ENCODE measurements around the gene TMEM254.

Gene TMEM254

DNA sequence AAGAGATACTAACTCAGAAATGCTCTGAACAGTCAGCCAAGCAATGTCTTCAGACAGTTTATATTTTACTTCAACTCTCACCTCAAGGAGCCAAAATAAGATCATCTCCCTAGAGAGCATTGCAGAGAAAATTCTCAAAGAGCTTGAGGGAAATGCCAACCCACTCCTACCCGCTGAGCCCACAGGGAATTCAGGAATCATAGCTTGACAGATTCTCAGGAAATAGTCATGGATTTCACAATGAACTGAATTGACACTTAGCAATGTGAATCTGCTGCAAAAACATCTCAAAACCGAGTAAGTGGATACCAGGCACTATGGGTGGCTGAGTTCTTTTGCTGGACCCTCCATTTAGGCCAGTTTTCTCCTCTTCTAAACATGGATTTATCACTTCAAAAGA, 44.3 kb downstream of the TMEM254 start:
- H3K9me3 ChIP-seq (ENCODE audit: insufficient read depth, low read length), result no peaks in the 10 kb centered on the region
- no peak overlapping the region for H3K27ac ChIP-seq (ENCODE audit: low read depth, low read length)
- H3K4me2 ChIP-seq (ENCODE audit: low read depth, low read length, poor library complexity, severe bottlenecking), result no peak overlapping the region
- H3K9ac ChIP-seq (ENCODE audit: low read length), result no peak overlapping the region
- H3K36me3 ChIP-seq (ENCODE audit: low read length), result no peaks in the 10 kb centered on the region
- no peaks in the 10 kb centered on the region for H3K27me3 ChIP-seq (ENCODE audit: low read length)
- no peaks in the 10 kb centered on the region for H3K9me2 ChIP-seq (replicated peaks; ENCODE audit: insufficient read depth, low read length)
- TF ChIP-seq, protein P1, sequence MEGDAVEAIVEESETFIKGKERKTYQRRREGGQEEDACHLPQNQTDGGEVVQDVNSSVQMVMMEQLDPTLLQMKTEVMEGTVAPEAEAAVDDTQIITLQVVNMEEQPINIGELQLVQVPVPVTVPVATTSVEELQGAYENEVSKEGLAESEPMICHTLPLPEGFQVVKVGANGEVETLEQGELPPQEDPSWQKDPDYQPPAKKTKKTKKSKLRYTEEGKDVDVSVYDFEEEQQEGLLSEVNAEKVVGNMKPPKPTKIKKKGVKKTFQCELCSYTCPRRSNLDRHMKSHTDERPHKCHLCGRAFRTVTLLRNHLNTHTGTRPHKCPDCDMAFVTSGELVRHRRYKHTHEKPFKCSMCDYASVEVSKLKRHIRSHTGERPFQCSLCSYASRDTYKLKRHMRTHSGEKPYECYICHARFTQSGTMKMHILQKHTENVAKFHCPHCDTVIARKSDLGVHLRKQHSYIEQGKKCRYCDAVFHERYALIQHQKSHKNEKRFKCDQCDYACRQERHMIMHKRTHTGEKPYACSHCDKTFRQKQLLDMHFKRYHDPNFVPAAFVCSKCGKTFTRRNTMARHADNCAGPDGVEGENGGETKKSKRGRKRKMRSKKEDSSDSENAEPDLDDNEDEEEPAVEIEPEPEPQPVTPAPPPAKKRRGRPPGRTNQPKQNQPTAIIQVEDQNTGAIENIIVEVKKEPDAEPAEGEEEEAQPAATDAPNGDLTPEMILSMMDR (IDR thresholded peaks at IDR 0.05; ENCODE audit: insufficient read depth, low read length, poor library complexity, severe bottlenecking), result no peak
- TF ChIP-seq EZH2phosphoT487 (conservative IDR thresholded peaks at IDR 0.05; ENCODE audit: low read length), result no peak
- H2AFZ ChIP-seq (ENCODE audit: low read depth, low read length, severe bottlenecking), result no peak overlapping the region
- H3K4me3 ChIP-seq (ENCODE audit: insufficient read depth, low read length, poor library complexity, severe bottlenecking), result no peak overlapping the region
- H3F3A ChIP-seq (ENCODE audit: insufficient read depth), result no peaks in the 10 kb centered on the region
- no peaks in the 10 kb centered on the region for H3K79me2 ChIP-seq (ENCODE audit: insufficient read depth, low read length)
- no peaks in the 10 kb centered on the region for H4K20me1 ChIP-seq (ENCODE audit: low read depth, low read length)

GRCh38 chr10:80126876-80127275, 48.4 kb downstream of the TMEM254 start:
- no peaks in the 10 kb centered on the region for H3K9me2 ChIP-seq (replicated peaks; ENCODE audit: insufficient read depth, low read length)
- H3K79me2 ChIP-seq (ENCODE audit: insufficient read depth, low read length), result no peaks in the 10 kb centered on the region
- H3K9me3 ChIP-seq (ENCODE audit: insufficient read depth, low read length), result no peaks in the 10 kb centered on the region
- H2AFZ ChIP-seq (ENCODE audit: low read depth, low read length, severe bottlenecking), result no peak overlapping the region
- H3K36me3 ChIP-seq (ENCODE audit: low read length), result no peaks in the 10 kb centered on the region
- H3K4me2 ChIP-seq (ENCODE audit: low read depth, low read length, poor library complexity, severe bottlenecking), result no peak overlapping the region
- H3K4me3 ChIP-seq (ENCODE audit: insufficient read depth, low read length, poor library complexity, severe bottlenecking), result no peak overlapping the region
- H3K27me3 ChIP-seq (ENCODE audit: low read length), result no peaks in the 10 kb centered on the region
- TF ChIP-seq, protein P1 (IDR thresholded peaks at IDR 0.05; ENCODE audit: insufficient read depth, low read length, poor library complexity, severe bottlenecking), result no peak
- no peak for TF ChIP-seq EZH2phosphoT487 (conservative IDR thresholded peaks at IDR 0.05; ENCODE audit: low read length)
- no peaks in the 10 kb centered on the region for H4K20me1 ChIP-seq (ENCODE audit: low read depth, low read length)
- no peak overlapping the region for H3K27ac ChIP-seq (ENCODE audit: low read depth, low read length)
- H3F3A ChIP-seq (ENCODE audit: insufficient read depth), result no peaks in the 10 kb centered on the region
- no peak overlapping the region for H3K9ac ChIP-seq (ENCODE audit: low read length)

GRCh38 chr10:80131499-80131901, 53.0 kb downstream of the TMEM254 start:
- H4K20me1 ChIP-seq (ENCODE audit: low read depth, low read length), result no peaks in the 10 kb centered on the region
- TF ChIP-seq EZH2phosphoT487 (conservative IDR thresholded peaks at IDR 0.05; ENCODE audit: low read length), result no peak
- TF ChIP-seq, protein P1 (IDR thresholded peaks at IDR 0.05; ENCODE audit: insufficient read depth, low read length, poor library complexity, severe bottlenecking), result no peak
- H3F3A ChIP-seq (ENCODE audit: insufficient read depth), result no peaks in the 10 kb centered on the region
- no peaks in the 10 kb centered on the region for H3K27me3 ChIP-seq (ENCODE audit: low read length)
- no peak overlapping the region for H2AFZ ChIP-seq (ENCODE audit: low read depth, low read length, severe bottlenecking)
- H3K9me2 ChIP-seq (replicated peaks; ENCODE audit: insufficient read depth, low read length), result no peaks in the 10 kb centered on the region
- no peaks in the 10 kb centered on the region for H3K36me3 ChIP-seq (ENCODE audit: low read length)
- no peak overlapping the region for H3K4me3 ChIP-seq (ENCODE audit: insufficient read depth, low read length, poor library complexity, severe bottlenecking)
- H3K4me2 ChIP-seq (ENCODE audit: low read depth, low read length, poor library complexity, severe bottlenecking), result no peak overlapping the region
- no peak overlapping the region for H3K9ac ChIP-seq (ENCODE audit: low read length)
- no peaks in the 10 kb centered on the region for H3K79me2 ChIP-seq (ENCODE audit: insufficient read depth, low read length)
- H3K27ac ChIP-seq (ENCODE audit: low read depth, low read length), result no peak overlapping the region
- H3K9me3 ChIP-seq (ENCODE audit: insufficient read depth, low read length), result no peaks in the 10 kb centered on the region
